Stimulated activated CD8-positive, alpha-beta memory T cell treated with anti-CD3 and anti-CD28 coated beads, Interleukin-7, amount 100 ng/mL, for 48 hours (primary cell): ENCODE measurements around the gene CARD11.

Source experiments
- DNase-seq, 2 donors: peaks; one replicate each; pipeline ENCODE4 v3.0.0-alpha.2; 2020; ENCODE audit warnings: low read depth in 1 of 2; ENCODE audit errors: extremely low read depth in 1 of 2

The CARD11 gene

DNA sequence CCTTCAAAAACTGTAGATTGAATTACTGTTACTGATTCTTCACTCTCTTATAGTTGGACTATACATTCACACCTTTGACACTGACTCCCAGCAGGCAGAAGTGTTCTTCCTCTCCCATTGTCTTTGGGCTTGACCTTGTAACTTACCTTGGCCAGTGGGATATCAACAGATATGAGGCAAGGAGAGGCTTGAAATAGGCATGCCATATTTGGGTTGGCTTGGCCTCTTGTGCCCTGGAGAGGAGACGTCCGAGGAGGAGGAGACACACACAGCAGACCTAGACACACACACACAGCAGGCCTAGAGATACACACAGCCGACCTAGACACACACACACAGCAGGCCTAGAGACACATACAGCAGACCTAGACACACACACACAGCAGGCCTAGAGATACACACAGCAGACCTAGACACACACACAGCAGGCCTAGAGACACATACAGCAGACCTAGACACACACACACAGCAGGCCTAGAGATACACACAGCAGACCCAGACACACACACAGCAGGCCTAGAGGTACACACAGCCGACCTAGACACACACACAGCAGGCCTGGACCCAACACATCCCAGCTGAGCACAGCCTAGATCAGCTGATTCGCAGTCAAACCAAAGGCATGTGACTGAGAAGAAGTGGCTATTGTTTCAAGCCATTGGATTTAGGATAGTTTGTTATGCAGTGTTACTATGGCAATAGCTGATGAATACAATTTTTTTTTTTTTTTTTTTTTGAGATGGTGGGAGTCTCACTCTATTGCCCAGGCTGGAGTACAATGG lies 187.1 kb downstream of the CARD11 start:
- no peak for DNase-seq
